ENCODE results near the gene ADRB1.

DNA sequence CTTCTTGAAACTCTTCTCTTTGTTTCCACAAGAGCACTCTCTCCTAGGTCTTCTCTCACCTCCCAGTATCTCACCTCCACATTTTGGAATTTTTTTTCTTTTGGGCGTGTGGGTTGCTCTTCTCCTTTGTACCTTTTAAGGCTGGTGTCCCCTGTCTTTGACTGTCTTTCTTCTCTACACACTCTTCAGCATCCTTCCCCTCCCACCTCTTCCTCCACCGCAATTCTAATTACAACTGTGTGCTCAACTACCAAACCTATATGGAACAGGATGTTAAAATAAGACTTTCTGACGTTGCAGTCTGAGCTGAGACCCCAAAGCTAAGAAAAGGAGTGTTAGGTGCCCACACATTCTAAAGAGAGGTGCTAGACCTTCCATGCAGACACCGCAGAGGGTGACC lies 14.0 kb upstream of the ADRB1 start:
- no peak for TF ChIP-seq POLR2A (IDR thresholded peaks at IDR 0.05)
- TF ChIP-seq, protein P1, sequence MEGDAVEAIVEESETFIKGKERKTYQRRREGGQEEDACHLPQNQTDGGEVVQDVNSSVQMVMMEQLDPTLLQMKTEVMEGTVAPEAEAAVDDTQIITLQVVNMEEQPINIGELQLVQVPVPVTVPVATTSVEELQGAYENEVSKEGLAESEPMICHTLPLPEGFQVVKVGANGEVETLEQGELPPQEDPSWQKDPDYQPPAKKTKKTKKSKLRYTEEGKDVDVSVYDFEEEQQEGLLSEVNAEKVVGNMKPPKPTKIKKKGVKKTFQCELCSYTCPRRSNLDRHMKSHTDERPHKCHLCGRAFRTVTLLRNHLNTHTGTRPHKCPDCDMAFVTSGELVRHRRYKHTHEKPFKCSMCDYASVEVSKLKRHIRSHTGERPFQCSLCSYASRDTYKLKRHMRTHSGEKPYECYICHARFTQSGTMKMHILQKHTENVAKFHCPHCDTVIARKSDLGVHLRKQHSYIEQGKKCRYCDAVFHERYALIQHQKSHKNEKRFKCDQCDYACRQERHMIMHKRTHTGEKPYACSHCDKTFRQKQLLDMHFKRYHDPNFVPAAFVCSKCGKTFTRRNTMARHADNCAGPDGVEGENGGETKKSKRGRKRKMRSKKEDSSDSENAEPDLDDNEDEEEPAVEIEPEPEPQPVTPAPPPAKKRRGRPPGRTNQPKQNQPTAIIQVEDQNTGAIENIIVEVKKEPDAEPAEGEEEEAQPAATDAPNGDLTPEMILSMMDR (IDR thresholded peaks at IDR 0.05 in 4 of 5, conservative IDR thresholded peaks at IDR 0.05 in 1 of 5): no peak

Measured in gastrocnemius medialis (tissue), 4 donors.